HepG2 (cell line): Measurements from ENCODE around the gene DHRS13.

Source experiments
- CAMTA2 ChIP-seq: sonication (generic); formaldehyde crosslinking; IDR thresholded peaks from 2 replicates; pipeline ENCODE4 v1.4.0; 2020; ENCODE audit warnings: mild to moderate bottlenecking, missing genetic modification reagents, borderline replicate concordance
- NFE2 ChIP-seq: sonication (generic); formaldehyde crosslinking; IDR thresholded peaks from 2 replicates; pipeline ENCODE4 v1.4.0; 2020; ENCODE audit warnings: missing genetic modification reagents
- NR3C1 ChIP-seq: sonication (generic); formaldehyde crosslinking; IDR thresholded peaks from 2 replicates; pipeline ENCODE4 v1.4.0; 2020; ENCODE audit warnings: missing genetic modification reagents
- POLR2AphosphoS5 ChIP-seq: IDR thresholded peaks from 2 replicates; pipeline ENCODE4 v1.6.1; 2012; ENCODE audit warnings: low read depth, low read length
- WIZ ChIP-seq: sonication (generic); formaldehyde crosslinking; IDR thresholded peaks from 2 replicates; pipeline ENCODE4 v1.5.1; 2020; ENCODE audit warnings: mild to moderate bottlenecking, missing genetic modification reagents
- ZNF713 ChIP-seq: sonication (generic); formaldehyde crosslinking; IDR thresholded peaks from 2 replicates; pipeline ENCODE4 v1.4.0; 2020; ENCODE audit warnings: mild to moderate bottlenecking, missing genetic modification reagents
- ZNF792 ChIP-seq: IDR thresholded peaks from 2 replicates; pipeline ENCODE4 v1.6.1; 2016
- TF ChIP-seq, protein P1 (sequence below): sonication (generic); formaldehyde crosslinking; IDR thresholded peaks from 2 replicates; pipeline ENCODE4 v1.5.0; 2020; ENCODE audit warnings: mild to moderate bottlenecking, missing genetic modification reagents, moderate library complexity

DNA sequence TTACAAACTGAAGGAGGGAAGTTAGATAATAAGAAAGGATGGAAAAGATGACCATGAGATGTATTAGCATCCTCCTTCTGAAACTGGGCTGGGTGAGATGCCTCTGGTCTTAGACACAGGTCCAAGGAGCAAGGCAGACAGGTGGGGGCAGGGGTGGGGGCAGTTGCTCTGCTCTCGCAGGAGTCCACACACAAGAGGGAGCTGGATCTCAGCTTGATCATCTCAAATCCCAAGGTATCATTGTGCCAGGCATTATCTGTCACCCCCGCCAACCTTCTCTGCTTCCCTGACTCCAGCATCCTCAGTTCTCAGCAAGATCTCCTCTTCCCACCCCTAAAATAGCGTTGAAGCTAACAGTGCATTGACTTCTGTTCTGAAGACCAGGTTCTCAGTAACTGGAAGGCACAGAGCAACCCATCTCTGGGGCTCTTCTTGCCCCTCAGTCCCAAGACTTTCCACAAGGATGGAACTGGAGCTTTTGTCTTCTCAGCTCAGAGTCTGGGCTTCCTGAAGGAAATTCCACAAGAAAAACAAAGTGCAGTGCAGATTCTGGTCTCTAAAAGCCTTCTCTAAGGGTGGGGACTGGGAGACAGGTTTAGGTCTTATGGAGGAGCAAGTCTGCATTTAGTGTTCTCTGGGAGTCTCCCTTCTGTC, 7.0 kb downstream of the DHRS13 start:
- TF ChIP-seq ZNF713: no peak
- TF ChIP-seq, protein P1, sequence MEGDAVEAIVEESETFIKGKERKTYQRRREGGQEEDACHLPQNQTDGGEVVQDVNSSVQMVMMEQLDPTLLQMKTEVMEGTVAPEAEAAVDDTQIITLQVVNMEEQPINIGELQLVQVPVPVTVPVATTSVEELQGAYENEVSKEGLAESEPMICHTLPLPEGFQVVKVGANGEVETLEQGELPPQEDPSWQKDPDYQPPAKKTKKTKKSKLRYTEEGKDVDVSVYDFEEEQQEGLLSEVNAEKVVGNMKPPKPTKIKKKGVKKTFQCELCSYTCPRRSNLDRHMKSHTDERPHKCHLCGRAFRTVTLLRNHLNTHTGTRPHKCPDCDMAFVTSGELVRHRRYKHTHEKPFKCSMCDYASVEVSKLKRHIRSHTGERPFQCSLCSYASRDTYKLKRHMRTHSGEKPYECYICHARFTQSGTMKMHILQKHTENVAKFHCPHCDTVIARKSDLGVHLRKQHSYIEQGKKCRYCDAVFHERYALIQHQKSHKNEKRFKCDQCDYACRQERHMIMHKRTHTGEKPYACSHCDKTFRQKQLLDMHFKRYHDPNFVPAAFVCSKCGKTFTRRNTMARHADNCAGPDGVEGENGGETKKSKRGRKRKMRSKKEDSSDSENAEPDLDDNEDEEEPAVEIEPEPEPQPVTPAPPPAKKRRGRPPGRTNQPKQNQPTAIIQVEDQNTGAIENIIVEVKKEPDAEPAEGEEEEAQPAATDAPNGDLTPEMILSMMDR: no peak
- no peak for TF ChIP-seq NR3C1 (CRISPR knock-in tag)
- no peak for TF ChIP-seq NFE2 (CRISPR knock-in tag)
- no peak for TF ChIP-seq CAMTA2 (CRISPR knock-in tag)
- TF ChIP-seq POLR2AphosphoS5: no peak
- no peak for TF ChIP-seq WIZ
- TF ChIP-seq ZNF792 (CRISPR knock-in tag): no peak
